DMS114 treated with DMSO at 0.1 percent for 48 hours (cell line): ENCODE results near the gene HOXA4.

Experiments
- DNase-seq: peaks from one replicate; lab custom pipeline; 2025; ENCODE audit not compliant: unreplicated experiment; lab: John Stamatoyannopoulos, UW

The HOXA4 gene

DNA sequence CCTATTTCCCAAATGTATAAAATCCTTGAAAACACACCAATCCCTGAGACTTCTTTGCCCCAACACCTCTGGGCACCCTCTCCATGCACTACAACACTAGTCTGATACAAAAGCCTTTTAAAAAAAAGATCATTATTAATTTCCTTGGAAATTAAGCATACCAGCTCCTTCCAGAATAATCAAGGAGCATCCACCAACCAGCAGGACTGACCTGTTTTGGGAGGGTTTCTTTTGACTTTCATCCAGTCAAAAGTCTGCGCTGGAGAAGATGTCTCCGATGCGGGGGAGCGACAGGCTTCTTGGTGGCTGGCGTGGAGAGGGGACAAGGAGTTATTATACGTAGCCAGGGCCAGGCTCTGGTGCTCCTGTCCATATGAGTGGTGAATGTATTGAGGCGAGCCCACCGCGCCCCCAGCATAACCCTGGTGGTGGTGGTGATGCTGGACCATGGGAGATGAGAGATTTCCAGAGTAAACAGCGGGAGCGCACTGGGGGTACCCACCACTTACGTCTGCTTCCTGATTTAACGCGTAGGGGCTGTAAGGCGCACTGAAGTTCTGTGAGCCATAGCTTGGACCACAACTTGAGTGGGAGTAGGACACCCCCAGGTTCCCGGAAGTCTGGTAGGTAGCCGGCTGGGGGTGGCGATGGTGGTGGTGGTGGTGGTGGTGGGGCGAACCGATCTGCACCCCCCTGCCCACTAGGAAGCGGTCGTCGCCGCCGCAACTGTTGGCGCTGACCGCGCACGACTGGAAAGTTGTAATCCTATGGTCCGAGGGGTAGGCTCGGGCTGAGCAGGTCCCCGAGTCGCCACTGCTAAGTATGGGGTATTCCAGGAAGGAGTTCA lies 35.3 kb downstream of the HOXA4 start:
- DNase-seq, result no peak

DNA sequence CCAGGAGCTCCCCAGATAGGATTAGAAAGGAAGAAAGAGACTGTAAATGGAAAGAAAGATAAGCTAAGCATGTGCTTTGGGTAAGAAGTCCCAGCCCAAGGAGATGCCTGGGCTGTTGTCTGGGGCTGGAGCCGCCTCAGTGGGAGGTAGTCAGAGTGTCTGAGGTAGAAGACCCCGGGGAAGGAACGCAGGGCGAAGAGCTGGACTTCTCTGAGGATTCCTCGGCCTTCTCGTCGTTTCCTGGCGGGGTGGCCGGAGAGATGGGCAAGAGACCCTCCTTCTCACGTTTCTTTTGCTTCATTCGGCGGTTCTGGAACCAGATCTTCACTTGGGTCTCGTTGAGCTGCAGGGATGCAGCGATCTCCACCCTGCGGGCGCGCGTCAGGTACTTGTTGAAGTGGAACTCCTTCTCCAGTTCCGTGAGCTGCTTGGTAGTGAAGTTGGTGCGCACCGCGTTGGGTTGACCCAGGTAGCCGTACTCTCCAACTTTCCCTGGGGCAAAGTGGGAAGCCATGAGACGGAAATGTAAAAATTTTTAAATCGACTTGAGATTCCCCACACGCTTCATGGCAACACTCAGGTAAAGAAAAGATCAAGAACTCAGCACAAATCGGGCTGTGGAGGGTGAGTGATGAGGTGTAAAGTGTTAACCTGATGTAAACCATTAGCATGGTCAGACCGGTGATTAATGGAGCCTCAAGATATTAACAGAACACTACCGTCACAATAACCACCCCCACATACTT lies 36.1 kb downstream of the HOXA4 start:
- DNase-seq, result no peak

DNA sequence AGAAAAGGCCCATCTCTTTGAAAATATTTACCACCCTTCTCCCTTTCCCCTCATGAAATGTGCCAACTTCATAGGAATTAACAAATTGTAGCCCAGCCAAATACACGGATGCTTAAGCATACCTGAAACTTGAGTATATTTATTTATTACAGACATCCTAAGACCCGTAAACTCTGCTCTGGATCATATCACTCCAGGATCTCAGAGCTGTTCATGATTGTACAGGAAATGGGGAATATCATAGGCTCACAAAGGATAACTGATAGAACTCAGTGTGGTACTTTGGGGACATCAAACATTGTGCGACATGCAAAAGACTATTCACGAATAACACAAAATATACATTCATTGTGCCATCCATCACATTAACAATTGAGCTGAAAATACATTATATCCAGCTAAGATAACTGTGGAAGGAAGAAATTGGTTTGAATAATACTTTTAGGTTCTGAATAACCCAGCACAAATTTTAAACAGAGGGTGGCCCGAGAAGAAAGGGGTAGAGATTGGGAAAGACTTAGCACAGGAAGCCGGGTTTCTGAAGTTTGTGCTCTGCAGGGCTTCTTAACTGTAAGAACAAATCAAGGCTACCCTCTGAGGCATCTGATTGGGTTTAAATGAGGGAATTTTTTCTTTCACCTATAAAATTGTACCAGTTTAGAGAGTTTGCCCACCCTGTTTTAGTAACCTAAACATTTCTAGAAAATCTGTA lies 37.2 kb downstream of the HOXA4 start:
- DNase-seq, result no peak

DNA sequence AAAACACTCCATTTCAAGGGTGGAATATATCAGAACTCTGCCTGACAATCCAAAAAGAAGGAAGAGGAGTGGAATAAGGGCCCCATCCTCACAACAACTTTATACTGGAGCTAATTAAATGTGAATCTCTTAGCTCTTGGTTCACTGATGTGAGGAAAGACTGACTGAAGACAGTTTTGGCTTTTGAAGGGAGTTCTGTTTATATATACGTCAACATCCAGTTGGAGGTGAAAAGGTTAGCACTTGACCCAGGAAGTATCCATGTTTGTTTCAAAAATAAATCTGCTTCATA lies 37.8 kb downstream of the HOXA4 start:
- no peak for DNase-seq

DNA sequence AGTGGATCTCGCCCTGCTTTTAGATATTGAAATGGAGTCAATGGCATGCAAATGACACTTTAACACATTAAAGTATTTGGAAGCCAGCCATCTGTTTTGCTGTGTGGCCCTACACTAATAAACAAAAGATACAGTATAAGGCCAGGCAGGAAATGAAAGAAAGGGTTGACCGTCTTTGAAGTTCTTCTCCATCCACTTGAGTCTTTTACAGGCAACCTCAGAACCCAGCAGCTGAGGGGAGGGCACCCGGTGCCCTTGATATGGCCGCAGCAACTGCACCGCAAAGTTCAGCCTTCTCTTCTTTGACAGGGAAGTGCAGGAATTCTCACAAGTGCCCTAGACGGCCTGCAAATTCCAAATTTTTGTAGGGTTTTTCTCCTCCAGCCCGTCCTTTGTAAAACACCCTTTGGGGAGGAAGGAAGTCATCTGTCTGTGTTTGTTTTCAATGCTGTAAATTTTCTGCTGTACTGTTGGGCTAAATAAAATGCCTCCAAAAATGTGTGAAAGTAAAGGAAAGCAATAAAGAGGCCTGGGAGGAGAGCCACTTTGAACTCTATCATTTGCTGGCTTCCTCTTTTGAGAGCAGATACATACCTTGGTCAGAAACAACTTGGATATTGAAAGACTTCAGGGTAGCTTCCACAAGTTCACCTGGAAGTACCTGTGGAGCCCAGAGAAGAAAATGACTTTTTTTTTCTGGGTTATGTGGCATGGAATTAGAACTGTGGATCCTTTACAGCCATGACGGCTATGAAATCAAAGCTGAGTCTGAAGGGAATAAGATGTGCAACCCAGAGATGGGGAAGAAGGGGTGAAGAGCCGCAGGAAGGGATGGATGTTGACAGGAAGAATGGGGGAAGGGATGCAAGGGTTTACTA lies 38.4 kb downstream of the HOXA4 start:
- DNase-seq, result no peak

DNA sequence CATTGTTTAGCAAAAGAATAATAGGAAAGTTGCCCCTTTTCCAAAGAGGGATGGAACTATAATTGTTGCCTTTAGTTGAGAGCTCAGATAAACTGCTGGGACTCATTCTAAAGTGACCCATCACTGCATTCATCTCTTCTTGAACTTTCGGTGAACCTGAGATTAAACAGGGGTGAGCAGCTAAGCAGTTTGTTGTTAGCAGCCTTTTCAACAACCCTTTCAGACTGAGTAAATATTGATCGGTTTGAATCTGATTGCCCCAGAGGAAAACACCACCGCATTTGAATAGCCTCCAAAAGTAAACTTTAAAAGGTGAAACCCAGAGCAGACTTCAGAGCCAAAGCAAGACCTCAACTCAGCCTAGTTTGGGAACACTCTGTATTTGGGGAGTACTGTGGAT lies 39.5 kb downstream of the HOXA4 start:
- peak; percentile 71 for DNase-seq

DNA sequence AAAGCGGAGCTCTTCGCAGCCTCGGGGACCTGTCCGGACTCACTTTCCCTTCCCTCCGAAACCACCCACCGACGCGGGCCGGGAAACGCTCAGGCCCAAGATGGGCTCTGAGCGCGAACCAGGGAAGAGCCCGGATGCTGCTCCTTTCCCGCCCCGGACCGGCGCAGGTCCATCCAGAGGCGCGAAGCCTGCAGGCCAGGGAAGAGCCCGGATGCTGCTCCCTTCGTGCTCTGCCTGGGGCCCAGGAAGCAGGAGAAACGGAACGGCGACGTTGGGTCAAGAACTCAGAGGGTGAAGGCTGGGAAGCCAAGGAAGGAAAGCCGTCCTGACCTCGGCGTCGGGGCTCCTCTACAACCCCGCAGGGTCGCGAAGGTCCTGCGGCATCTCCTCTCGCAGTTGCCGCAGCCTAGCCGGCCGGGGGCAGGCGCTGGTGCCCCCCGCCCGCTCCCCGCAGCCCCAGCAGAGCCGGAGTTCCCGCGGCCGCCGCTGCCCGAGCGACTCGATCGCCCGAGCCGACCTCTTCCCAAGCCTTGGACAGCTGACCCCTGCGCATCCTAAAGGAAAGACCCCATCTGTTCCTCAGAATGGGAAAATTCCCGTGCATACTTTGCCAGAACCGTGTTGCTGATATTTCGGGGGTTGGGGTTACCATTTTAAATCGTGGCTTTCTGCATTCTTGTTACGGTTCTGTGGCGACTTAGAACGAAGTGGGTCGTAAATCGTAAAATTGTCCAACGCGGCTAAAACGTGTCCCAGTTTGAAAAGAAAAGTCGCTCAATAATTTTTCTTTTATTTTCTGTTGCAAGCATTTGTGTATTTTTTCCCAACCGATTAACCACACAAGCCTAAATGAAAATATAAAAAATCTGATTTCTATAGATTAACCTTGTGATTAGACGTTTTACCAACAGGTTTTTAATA lies 42.3 kb downstream of the HOXA4 start:
- no peak for DNase-seq

DNA sequence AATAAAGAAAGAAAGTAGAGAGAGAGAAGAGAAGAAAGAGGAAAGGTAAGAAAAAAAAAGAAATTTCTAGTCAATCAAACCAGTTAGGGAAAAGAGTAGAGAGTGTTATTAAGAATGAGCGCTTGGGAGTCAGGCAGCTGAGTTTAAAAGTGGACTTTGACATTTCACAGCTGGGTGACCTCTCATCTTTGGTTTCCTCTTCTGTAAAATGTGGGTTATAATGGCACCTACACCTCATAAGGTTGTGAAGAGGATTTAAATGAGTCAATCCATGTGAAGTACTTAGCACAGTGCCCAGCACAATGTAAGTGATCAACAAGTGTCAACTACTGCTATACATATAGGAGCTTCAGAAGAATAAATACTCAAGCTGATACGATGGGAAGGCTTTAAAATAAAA lies 46.9 kb downstream of the HOXA4 start:
- DNase-seq, result no peak

DNA sequence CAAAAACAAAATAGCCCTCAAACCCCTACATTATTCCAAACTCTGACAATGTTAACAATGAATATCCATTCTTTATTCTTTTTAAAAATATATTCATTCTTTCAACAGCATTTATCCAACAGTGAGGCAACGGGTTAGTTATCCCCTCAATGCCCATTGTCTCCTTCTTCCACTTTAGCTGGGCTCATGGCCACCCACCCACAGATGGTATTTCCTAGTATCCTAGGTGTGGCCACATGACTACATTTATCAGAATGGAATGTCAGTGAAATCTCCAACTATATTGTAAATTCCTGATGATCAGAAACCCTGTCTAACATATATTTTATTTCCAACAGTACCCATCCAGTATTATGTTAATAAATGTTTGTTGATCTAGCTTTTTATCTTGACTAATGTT lies 48.4 kb downstream of the HOXA4 start:
- DNase-seq, result no peak

DNA sequence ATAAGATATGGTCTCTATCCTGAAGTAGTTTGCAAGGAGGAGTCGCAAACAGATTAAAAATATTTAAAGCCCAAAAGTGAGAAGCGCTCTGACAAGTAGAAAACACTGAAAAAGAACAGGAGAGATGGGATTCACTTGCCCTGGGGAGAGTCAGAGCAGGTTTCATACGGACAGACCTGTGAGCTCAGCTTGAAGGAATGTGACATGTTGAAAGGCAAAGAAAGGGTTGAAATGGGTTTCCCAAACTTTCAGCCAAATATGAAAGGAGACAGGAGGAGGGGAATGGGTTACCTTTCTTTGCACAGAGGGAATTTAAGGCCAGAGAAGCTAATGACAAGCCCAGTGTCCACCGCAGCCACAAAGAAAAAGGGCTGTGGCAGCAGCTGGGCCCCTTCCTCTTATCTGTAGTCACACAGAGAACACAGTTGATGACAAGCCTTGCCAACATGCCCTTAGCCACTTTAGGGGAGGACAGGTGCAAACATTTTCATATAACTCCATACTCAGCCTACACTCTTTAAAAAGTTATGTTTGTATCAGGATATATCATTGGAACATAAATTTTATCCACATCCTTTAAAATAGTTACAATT lies 49.6 kb downstream of the HOXA4 start:
- DNase-seq, result no peak

DNA sequence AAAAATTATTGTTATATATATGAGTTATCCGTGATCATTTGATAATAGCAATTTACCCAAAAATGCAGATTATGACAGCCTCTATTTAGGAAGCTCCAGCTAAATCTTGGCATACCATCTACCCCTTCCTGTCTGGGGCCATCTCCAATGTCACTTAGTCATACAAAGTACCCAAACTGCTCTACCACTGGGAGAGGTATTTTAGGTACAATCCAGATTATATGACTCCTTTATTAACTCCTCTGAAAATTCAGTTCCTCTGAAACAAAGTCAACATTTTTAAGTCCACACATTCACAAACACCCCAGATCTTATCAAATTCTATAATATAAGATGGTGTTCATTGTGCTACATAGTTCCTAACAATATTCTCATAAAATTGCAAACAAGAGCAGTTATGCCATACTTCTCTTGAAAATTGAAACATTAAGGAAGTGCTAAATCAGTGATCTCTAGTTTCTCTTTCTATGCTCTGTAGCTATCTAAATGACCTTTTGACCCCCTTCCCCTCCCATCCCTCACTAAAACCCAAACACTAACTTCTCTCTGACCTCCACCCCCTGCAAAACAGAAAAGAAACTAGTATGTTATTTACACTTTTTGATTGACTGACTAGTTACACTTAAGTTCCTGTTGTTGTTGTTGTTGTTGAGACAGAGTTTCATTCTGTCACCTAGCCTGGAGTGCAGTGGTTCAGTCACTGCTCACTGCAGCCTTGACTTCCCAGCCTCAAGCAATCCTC lies 51.2 kb downstream of the HOXA4 start:
- no peak for DNase-seq

DNA sequence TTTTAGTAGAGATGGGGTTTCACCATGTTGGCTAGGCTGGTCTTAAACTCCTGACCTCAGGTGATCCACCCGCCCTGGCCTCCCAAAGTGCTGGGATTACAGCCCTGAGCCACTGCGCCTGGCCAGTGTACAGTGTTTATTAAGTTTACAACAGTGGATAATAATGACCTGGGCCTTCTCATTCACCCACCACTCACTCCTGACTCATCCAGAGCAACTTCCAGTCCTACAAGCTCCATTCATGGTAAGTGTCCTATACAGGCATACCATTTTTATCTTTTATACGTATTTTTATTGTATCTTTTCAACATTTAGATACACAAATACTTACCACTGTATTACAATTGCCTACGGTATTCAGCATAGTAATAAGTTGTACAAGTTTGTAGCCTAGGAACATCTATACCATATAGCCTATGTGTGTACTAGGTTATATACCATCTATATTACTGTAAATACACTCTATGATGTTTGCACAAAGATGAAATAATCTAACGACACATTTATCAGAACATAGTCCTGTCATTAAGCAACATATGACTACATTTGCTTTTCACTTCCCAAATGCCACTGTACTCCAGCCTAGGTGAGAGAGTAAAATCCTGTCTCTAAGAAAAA lies 51.8 kb downstream of the HOXA4 start:
- no peak for DNase-seq
